ENCODE data around the gene SLC43A3.

- TF ChIP-seq CTCF (IDR thresholded peaks at IDR 0.05; ENCODE audit: low read depth, low read length) (no peak), EZH2phosphoT487 (IDR thresholded peaks at IDR 0.05; ENCODE audit: low read depth) (no peak)
Observed at GRCh38 chr11:57460758-57461749, 34.1 kb upstream of the SLC43A3 start.

All from OCI-LY3 (cell line).